GF-D8 (cell line): ENCODE data around the gene PDGFRB.

Experiments
- DNase-seq: peaks from one replicate; lab custom pipeline; 2025; lab: John Stamatoyannopoulos, UW

PDGFRB gene

DNA sequence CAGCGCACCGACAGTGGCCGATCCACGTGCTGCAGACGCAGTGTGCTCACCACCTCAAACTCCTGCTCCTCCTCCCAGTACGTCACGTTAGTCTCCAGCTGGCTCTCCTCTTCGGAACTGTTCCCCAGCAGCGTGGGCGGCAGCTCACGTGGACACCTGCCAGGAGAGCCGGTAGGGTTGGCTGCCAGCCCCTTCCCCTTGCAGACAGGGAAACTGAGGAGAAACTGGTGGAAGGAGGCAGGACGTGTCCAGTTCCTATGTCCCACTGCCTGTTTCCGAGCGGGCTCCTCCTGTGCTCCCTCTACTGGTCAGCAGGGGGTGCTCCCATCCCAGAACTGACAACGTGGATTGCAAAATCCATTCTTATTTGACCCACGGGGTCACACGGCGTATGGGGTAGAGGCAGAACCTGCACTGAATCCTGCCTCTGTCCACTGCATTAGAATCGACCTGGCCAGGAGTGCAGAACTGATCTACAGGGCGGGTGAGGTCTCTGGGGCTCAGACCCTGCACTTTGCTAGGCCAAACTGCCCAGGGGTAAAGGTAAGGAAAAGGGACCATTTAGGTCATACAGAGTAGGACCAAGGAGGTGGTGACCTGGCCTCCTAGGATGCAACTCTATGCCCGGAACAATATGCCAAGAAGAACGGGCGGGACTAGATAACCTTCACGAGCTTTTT is 25.7 kb downstream of the PDGFRB start:
- no peak for DNase-seq

GRCh38 chr5:150129454-150129812 is 26.2 kb downstream of the PDGFRB start:
- no peak for DNase-seq

DNA sequence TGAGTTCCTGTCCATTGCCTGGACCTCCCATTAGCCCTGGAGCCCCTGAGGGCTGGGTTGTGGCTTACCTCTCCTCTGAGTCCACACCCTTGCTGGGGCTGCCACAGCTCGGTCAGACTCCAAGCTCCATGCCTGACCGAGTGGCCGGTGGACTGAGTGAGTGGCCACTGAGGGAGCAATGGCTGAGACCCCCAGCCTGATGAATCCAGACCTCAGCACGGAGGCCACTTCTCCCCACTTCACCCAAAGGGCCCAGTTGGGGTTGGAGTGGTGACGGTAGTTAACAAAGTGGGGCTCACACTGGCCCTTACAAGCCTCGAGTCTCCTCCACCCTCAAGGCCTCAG is 28.8 kb downstream of the PDGFRB start:
- no peak for DNase-seq

- no peak for DNase-seq
These were observed 29.3 kb downstream of the PDGFRB start for GRCh38 chr5:150126199-150126920.

- no peak for DNase-seq
These were observed 30.3 kb downstream of the PDGFRB start for GRCh38 chr5:150125334-150125733.

GRCh38 chr5:150124596-150124995 is 31.0 kb downstream of the PDGFRB start:
- no peak for DNase-seq

DNA sequence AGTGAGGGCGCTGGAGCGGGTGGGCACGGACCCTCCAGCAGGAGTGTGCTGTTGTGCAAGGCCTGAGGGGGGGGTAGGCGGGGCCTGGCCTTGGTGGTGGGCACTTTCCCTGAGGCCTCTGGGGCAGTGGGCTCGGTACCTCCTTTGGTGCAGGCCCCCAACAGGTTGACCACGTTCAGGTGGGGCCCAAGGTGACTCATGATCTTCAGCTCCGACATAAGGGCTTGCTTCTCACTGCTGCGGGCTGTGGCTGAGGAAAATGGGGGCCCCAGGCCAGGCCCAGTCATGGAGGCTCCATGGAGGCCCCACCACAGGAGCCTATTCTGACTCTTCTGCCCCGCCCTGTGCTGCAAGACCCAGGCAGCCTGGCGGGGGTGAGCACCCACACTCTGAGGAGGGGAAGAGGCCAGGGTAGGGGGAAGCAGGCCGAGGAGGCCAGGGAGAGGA is 31.5 kb downstream of the PDGFRB start:
- no peak for DNase-seq

- DNase-seq: no peak
These were observed 32.1 kb downstream of the PDGFRB start for GRCh38 chr5:150123542-150123941.

- DNase-seq: no peak
These were observed 32.8 kb downstream of the PDGFRB start for GRCh38 chr5:150122536-150123481.

- no peak for DNase-seq
These were observed 33.5 kb downstream of the PDGFRB start for GRCh38 chr5:150122158-150122510.

DNA sequence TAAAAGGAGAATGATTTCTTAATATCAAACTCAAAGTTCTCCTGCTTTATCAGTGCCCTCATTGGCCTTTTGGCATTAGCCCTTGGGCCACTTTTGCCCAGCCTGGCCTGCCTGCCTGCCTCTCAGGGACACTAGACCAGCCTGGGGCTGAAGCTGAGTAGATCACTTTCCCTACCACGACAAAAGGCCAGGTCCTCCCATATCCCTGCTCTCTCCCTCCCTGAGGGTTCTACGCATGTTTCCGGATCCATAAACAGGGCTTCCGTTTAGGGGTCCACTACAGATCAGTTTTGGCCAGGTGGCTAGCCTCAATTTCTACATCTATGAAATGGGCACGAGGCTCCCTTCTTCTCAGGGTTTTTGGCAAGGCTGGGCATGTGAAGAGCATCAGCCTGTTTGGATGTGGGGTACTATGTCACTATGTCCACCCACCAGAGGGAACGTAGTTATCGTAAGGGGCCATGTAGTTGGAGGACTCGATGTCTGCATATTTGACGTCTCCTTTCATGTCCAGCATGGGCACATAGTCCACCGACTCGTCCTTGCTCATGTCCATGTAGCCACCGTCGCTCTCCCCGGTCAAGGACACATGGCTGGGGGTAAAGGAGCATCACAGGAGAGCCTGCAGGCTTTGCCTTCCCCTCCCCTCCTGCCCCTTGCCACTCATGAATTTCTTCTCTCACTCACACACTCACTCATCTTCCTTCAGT is 34.0 kb downstream of the PDGFRB start:
- no peak for DNase-seq

DNA sequence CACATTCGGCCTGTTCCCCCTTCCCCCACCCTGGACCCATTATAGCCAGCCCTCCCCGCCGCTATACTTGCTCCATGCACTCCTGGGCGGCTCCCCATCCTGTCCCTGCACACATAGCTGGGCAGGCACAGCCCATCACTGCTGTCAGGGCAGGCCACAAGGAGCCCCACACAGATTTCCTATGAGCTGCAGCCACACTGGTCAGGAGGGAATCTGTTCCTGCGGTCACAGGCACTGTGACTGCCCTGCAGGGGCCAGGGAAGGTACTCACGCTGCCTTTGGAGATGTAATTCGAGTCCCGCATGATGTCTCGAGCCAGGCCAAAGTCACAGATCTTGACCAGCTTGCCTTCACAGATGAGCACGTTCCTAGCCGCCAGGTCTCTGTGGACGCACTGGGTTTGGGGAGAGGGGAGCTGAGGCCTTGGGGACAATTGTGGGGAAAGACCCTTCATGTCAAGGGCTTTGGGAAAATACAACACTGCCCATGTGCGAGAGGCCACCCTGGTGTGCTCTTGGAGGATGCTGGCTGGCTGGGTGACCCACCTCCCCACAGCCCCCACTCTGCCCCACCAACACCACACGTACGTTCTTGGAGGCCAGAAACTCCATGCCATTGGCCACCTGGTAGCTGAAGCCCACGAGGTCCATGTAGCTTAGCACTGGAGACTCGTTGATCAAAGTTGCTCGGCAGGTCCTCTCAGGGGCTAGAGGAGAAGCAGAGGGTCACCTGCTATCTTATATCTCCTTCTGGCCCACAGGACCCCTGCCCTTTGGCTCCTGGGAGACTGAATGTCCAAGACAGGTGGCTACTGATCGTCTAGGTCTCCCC is 34.8 kb downstream of the PDGFRB start:
- no peak for DNase-seq

DNA sequence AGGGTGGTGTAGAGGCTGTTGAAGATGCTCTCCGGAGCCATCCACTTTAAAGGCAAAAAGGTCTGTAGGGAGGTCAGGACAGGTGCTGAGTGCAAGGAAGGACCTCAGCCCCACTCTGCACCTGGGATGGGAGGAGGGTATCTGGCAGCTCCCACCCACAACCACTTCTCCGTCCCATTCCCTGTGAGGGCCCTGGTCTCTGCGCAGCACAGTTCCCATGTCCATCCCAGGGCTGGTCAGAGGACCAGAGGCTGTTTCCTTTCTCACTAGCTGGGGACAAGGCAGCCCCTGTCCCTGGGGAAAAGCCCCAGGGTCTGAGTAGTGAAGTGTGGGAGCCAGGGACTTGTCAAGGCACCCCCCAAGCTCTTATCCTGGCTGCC is 35.6 kb downstream of the PDGFRB start:
- DNase-seq: no peak

- no peak for DNase-seq
These were observed 36.1 kb downstream of the PDGFRB start for GRCh38 chr5:150119421-150120061.

- no peak for DNase-seq
These were observed 37.0 kb downstream of the PDGFRB start for GRCh38 chr5:150118561-150119229.

DNA sequence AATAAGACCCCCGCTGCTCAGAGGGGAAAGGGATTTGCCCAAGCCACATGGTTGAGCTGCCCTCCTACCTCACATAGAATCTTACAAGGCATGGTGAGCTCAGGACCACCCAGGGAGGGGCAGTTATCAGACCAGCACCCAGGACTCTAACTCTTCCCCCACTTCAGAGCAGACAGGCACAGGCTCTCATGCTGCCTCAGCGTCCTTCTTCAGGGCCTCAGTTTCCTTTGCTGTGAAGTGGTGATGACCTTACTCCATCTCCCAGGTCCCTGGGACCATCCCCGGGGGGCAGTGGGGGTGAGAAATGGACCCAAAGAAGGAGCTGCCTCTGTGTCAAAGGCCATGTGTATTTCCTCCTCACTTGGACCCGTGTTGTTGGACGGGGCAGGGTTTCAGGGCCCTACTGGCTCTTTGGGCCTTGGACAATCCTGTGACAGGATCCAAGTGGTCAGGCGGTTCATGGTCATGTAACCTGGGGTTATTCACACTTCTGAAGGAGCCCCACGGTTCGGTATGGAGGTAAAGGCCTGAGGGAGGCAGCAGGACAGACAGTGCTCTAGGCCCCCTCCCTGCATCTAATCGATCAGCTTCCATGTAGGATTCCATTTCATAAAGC is 37.6 kb downstream of the PDGFRB start:
- DNase-seq: no peak

- no peak for DNase-seq
These were observed 38.8 kb downstream of the PDGFRB start for GRCh38 chr5:150116667-150117400.

DNA sequence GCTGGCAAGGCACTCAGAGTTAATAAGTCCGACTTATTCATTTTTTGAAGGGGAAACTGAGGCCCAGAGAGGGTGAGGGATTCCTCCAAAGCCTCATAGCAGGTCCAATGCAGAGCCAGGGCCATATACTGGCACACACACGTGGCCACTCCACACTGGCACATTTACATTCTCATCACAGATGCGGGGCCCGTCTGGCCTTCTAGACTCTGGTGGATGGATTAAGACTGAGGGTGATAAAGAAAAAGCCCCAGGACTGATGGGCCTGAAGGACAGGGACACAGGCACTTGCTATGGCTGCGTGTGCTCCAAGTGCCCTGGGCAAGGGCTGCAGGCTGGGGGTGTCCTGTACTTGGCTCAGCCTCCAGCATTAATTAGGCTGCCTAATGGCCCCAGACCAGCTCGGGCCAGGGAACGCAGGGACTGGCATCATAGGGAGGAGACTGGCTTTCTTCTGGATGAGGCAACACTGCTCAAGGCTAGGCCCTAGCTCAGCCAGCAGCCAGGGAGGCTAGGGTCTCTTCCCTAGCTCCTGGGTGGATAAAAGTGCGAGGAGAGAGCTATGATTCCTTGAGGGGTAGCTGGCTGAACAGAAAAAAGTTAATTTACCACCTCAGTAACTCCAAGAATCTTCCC is 40.8 kb downstream of the PDGFRB start:
- no peak for DNase-seq
